Ovary (tissue), 3 donors: ENCODE results near the gene CCNJL.

ENCODE experiments used
- CTCF ChIP-seq, 3 donors: fragments of 450-650 bp in 2 of 3; fragments of 200-600 bp in 1 of 3; IDR thresholded peaks; one replicate each; pipeline versions ENCODE4 v1.5.1 to v1.8.0; 2016 to 2022; ENCODE audit warnings: antibody characterized with exemption in 3 of 3, mild to moderate bottlenecking in 1 of 3
- EP300 ChIP-seq: sonication (generic); formaldehyde crosslinking; IDR thresholded peaks from one replicate; pipeline ENCODE4 v1.6.1; 2017; ENCODE audit warnings: antibody characterized with exemption
- POLR2A ChIP-seq: fragments of 450-650 bp; IDR thresholded peaks from one replicate; pipeline ENCODE4 v1.6.1; 2017; ENCODE audit warnings: antibody characterized with exemption, mild to moderate bottlenecking, moderate library complexity
- donor health status: DM: no; HTN: no; CAD: no.

GRCh38 chr5:160359816-160360215 is 47.5 kb upstream of the CCNJL start:
- no peak for TF ChIP-seq CTCF (IDR thresholded peaks at IDR 0.05)
- TF ChIP-seq EP300, result no peak
- no peak for TF ChIP-seq POLR2A
